ENCODE results near the gene NKTR.
"Not testable (repeated sequence)": the region's sequence is repeated elsewhere in the genome, so short reads cannot be mapped to it uniquely, and the experiment has no call there.

NKTR gene

GRCh38 chr3:42597098-42597497, 3.4 kb upstream of the NKTR start:
- not testable (repeated sequence) for DNase-seq

GRCh38 chr3:42600958-42601675, 631 bp downstream of the NKTR start:
- DNase-seq: no peak

GRCh38 chr3:42601896-42602581, 1.6 kb downstream of the NKTR start:
- DNase-seq: peak; percentile 5

- no peak for DNase-seq
Measured at GRCh38 chr3:42602961-42603360, 2.5 kb downstream of the NKTR start.

- no peak for DNase-seq
Measured at GRCh38 chr3:42605546-42606173, 5.2 kb downstream of the NKTR start.

GRCh38 chr3:42608581-42608980, 8.1 kb downstream of the NKTR start:
- no peak for DNase-seq

- DNase-seq: no peak
Measured at GRCh38 chr3:42610976-42611375, 10.5 kb downstream of the NKTR start.

- no peak for DNase-seq
Measured at GRCh38 chr3:42612217-42612616, 11.7 kb downstream of the NKTR start.

- no peak for DNase-seq
Measured at GRCh38 chr3:42612928-42613327, 12.4 kb downstream of the NKTR start.

- no peak for DNase-seq
Measured at GRCh38 chr3:42613462-42613861, 13.0 kb downstream of the NKTR start.

- no peak for DNase-seq
Measured at GRCh38 chr3:42631620-42632019, 31.1 kb downstream of the NKTR start.

GRCh38 chr3:42632146-42632545, 31.7 kb downstream of the NKTR start:
- DNase-seq: no peak

GRCh38 chr3:42633544-42633943, 33.1 kb downstream of the NKTR start:
- no peak for DNase-seq

- DNase-seq: no peak
Measured at GRCh38 chr3:42635111-42635510, 34.6 kb downstream of the NKTR start.

- DNase-seq: no peak
Measured at GRCh38 chr3:42637001-42637400, 36.5 kb downstream of the NKTR start.

GRCh38 chr3:42638339-42638842, 37.9 kb downstream of the NKTR start:
- no peak for DNase-seq

GRCh38 chr3:42639192-42639591, 38.7 kb downstream of the NKTR start:
- no peak for DNase-seq

GRCh38 chr3:42640129-42640528, 39.6 kb downstream of the NKTR start:
- DNase-seq: no peak

- no peak for DNase-seq
Measured at GRCh38 chr3:42640771-42641370, 40.4 kb downstream of the NKTR start.

- no peak for DNase-seq
Measured at GRCh38 chr3:42647821-42648459, 47.5 kb downstream of the NKTR start.

GRCh38 chr3:42649006-42649405, 48.5 kb downstream of the NKTR start:
- no peak for DNase-seq

GRCh38 chr3:42649783-42650182, 49.3 kb downstream of the NKTR start:
- DNase-seq: no peak

All from COR-L47 (cell line).